KMS-11 (cell line): ENCODE results near the gene UCN.

Experiments
- H2AFZ ChIP-seq: fragments of 200-600 bp; sonication (generic); 2 replicates; pipeline ENCODE4 v1.6.1; 2016; ENCODE audit warnings: antibody characterized with exemption, mixed run types, low read depth
- H3K27ac ChIP-seq: fragments of 200-600 bp; sonication (generic); 2 replicates; pipeline ENCODE4 v1.6.1; 2016; ENCODE audit warnings: mild to moderate bottlenecking, mixed run types
- H3K27me3 ChIP-seq: fragments of 200-600 bp; sonication (generic); 2 replicates; pipeline ENCODE4 v1.6.1; 2017; ENCODE audit warnings: mild to moderate bottlenecking, low read depth, mixed run types, moderate library complexity; ENCODE audit not compliant: insufficient read depth
- H3K36me3 ChIP-seq: fragments of 200-600 bp; sonication (generic); 2 replicates; pipeline ENCODE4 v1.6.1; 2017; ENCODE audit warnings: mild to moderate bottlenecking, mixed run types; ENCODE audit not compliant: insufficient read depth
- H3K4me1 ChIP-seq: fragments of 200-600 bp; sonication (generic); 2 replicates; pipeline ENCODE4 v1.6.1; 2016; ENCODE audit warnings: mild to moderate bottlenecking, low read depth, mixed run types; ENCODE audit not compliant: poor library complexity, severe bottlenecking
- H3K4me2 ChIP-seq: fragments of 200-600 bp; sonication (generic); 2 replicates; pipeline ENCODE4 v1.7.0; 2016; ENCODE audit warnings: mild to moderate bottlenecking, mixed run types
- H3K4me3 ChIP-seq: fragments of 200-600 bp; sonication (generic); IDR thresholded peaks from 2 replicates; pipeline ENCODE4 v1.6.1; 2017; ENCODE audit warnings: low read depth, low read length, mixed read lengths; ENCODE audit not compliant: insufficient read depth
- H3K79me2 ChIP-seq: fragments of 200-600 bp; sonication (generic); 2 replicates; pipeline ENCODE4 v1.6.1; 2016; ENCODE audit warnings: low read depth, mixed run types; ENCODE audit not compliant: insufficient read depth
- H3K9ac ChIP-seq: fragments of 200-600 bp; sonication (generic); 2 replicates; pipeline ENCODE4 v1.6.1; 2016; ENCODE audit warnings: mild to moderate bottlenecking, mixed run types
- H4K20me1 ChIP-seq: fragments of 200-600 bp; sonication (generic); 2 replicates; pipeline ENCODE4 v1.6.1; 2016; ENCODE audit warnings: mild to moderate bottlenecking, mixed run types; ENCODE audit not compliant: insufficient read depth
- TF ChIP-seq, protein P1 (sequence below): fragments of 200-600 bp; sonication (generic); conservative IDR thresholded peaks from 2 replicates; pipeline ENCODE4 v1.6.1; 2017; ENCODE audit warnings: low read depth, mild to moderate bottlenecking, antibody characterized with exemption, low read length, moderate library complexity, mixed read lengths

UCN gene

DNA sequence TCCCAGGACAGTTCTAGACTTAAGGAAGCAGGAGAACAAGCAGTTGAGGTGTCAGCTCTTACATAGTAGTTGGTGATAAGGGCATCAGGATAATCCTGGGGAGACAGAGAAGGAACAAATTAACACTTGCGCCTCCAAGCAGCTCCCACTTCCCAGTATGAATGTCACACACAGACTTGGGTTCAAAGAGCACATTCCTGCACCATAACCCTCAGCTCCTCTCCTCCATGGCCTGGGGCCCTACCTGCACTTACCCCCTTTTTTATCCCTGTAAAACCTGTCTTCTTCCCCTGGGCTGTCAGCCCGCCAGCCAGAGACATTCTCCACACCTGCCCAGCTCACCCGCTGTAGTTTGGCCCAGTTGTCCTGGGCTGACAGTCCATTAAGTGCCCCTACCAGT, 3.9 kb upstream of the UCN start:
- Histone ChIP-seq H3K9ac (no peak overlapping the region), H4K20me1 (no peaks in the 10 kb centered on the region), H3K79me2 (no peaks in the 10 kb centered on the region), H3K4me1 (no peaks in the 10 kb centered on the region), H2AFZ (no peak overlapping the region), H3K4me2 (no peak overlapping the region), H3K27ac (no peak overlapping the region), H3K36me3 (no peaks in the 10 kb centered on the region), H3K27me3 (no peaks in the 10 kb centered on the region), H3K4me3 (no peak overlapping the region)
- TF ChIP-seq, protein P1, sequence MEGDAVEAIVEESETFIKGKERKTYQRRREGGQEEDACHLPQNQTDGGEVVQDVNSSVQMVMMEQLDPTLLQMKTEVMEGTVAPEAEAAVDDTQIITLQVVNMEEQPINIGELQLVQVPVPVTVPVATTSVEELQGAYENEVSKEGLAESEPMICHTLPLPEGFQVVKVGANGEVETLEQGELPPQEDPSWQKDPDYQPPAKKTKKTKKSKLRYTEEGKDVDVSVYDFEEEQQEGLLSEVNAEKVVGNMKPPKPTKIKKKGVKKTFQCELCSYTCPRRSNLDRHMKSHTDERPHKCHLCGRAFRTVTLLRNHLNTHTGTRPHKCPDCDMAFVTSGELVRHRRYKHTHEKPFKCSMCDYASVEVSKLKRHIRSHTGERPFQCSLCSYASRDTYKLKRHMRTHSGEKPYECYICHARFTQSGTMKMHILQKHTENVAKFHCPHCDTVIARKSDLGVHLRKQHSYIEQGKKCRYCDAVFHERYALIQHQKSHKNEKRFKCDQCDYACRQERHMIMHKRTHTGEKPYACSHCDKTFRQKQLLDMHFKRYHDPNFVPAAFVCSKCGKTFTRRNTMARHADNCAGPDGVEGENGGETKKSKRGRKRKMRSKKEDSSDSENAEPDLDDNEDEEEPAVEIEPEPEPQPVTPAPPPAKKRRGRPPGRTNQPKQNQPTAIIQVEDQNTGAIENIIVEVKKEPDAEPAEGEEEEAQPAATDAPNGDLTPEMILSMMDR, result no peak

DNA sequence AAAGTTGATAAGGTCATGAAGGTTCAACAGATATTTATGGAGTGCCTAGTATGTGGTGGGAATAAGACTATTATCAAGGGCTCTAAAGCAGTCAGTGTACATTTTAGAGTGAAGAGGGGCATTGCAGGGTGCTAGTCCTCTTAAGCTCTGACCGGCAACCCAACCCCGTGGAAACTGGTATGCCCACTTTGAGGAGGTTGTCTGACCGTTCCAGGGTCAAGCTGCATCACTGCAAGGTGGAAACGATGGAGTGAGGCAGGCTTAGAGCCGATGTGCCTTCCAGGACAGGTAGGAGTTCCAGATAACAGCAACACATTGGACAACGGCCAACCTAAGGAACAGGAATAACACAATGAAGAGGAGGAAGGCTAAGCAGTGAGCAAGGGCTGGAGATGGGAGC, 1.4 kb upstream of the UCN start:
- H3K27ac ChIP-seq, result no peak overlapping the region

DNA sequence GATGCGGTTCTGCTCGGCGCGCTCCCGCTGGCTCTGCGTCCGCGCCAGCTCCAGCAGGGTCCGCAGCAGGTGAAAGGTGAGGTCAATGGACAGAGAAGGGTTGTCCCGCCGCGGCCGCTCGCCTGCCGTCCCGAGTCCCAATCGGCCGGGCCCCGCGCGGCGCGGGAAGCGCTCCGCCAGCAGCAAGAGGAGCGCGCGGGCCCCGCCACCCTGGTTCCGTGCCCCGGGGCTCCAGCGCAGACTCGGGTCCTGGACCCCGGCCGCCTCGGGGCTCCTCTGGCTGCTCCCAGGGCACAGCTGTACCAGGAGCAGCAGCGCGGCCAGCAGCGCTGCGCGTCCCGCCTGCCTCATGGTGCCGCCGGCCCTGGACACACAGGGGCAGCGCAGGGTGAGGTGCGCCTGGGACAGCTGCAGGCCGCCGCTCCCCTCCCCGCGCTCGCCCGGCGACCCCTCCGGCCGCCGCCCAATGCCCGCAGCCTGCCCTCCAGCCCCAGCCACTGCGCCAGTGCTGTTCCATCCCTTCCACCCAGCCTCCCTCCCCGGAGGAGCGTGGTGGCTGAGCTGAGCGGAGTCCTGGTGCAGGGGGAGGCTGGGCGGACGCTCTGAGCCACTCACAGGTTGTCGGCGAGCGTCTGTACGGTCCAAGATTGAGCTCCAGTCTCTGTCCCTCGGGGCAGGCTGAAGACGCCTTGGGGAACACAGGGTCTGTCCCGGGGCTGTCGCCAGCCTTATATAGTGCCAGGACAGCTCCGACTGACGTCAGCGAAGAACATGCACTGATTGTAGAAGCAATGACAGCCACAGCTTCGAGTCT, 493 bp downstream of the UCN start:
- H3K4me3 ChIP-seq, result no peak overlapping the region
- H4K20me1 ChIP-seq, result no peaks in the 10 kb centered on the region

More for the DNA sequence above, 1.4 kb upstream of the UCN start:
- TF ChIP-seq, protein P1, result no peak
- H2AFZ ChIP-seq, result no peak overlapping the region
- no peak overlapping the region for H3K4me2 ChIP-seq
- no peaks in the 10 kb centered on the region for H4K20me1 ChIP-seq
- H3K4me1 ChIP-seq, result no peaks in the 10 kb centered on the region
- no peaks in the 10 kb centered on the region for H3K79me2 ChIP-seq
- no peaks in the 10 kb centered on the region for H3K27me3 ChIP-seq
- no peak overlapping the region for H3K9ac ChIP-seq
- no peak overlapping the region for H3K4me3 ChIP-seq
- no peaks in the 10 kb centered on the region for H3K36me3 ChIP-seq

DNA sequence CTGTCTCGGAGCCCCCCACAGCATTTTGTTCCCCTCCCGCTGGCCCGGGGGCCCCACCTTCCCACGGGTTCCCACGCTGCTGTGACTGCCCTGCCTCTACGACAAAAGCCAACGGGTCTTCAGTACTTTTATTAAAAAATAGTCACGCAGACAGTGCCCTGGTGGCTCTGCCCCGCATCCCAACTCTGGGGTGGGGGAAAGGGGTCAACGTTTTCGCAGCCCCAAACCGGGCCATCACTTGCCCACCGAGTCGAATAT, 1.0 kb downstream of the UCN start:
- Histone ChIP-seq H3K4me1 (peaks cover 7% of the 10 kb centered on the region), H3K9ac (no peak overlapping the region), H3K36me3 (no peaks in the 10 kb centered on the region), H4K20me1 (no peaks in the 10 kb centered on the region), H3K4me3 (no peak overlapping the region), H3K4me2 (no peak overlapping the region), H3K27ac (no peak overlapping the region), H3K79me2 (no peaks in the 10 kb centered on the region), H3K27me3 (no peaks in the 10 kb centered on the region), H2AFZ (no peak overlapping the region)
- TF ChIP-seq, protein P1, result no peak

More for the DNA sequence above, 493 bp downstream of the UCN start:
- H3K36me3 ChIP-seq, result no peaks in the 10 kb centered on the region
- no peak overlapping the region for H2AFZ ChIP-seq
- H3K4me1 ChIP-seq, result peaks cover 4% of the 10 kb centered on the region
- no peaks in the 10 kb centered on the region for H3K79me2 ChIP-seq
- H3K9ac ChIP-seq, result no peak overlapping the region
- H3K27me3 ChIP-seq, result no peaks in the 10 kb centered on the region
- H3K4me2 ChIP-seq, result no peak overlapping the region
- TF ChIP-seq, protein P1, result no peak
- no peak overlapping the region for H3K27ac ChIP-seq
